ENCODE data around the gene SLC16A1. TPM values are rescaled to one million over a fixed set of nuclear protein-coding genes. Genes with fewer than 3 reads are reported as not detected.
A peak's percentile ranks its signal among the peaks of the same experiment; 100 is the strongest.

The SLC16A1 gene
- total and polyA plus RNA-seq, 10 of the 15 experiments (the other 5 are each of a cell fraction or from before 2014, with no cell fraction given): 39.0 to 106 (median 65.8) TPM

DNA sequence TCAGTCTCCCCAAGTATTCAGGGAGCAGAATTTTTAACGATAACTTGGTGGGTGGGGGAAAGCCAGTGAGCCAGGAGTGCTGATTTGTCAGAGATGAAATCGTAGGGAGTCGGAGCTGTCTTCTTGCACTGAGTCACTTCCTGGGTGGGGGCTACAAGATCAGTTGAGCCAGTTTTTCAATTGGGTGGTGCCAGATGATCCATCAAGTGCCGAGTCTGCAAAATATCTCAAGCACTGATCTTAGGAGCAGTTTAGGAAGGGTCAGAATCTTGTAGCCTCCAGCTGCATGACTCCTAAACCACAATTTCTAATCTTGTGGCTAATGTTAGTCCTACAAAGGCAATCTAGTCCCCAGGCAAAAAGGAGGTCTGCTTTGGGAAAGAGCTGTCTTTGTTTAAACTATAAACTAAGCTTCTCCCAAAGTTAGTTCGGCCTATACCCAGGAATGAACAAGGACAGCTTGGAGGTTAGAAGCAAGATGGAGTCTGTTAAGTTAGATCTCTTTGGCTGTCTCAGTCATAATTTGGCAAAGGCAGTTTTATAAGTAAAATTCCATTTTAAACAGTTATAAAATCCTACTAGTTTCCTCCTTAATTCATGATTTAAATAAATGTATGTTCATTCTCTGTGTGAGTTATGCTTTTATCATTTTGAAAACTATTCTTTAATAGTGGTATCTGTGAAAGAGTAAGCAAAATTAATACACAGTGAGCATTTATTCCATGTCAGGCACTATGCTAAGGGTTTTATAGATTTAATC is 51.7 kb downstream of the SLC16A1 start:
- ATAC-seq (no peak), FAIRE-seq (no peak), DNase-seq (ENCODE audit: low read depth, low spot score) (no peak)
- WGBS (ENCODE audit: insufficient coverage, insufficient replicate concordance, low lambda C conversion rate, missing lambda C conversion rate): 38% methylated on average over 5 of the region's 5 CpGs
- ChIA-PET POLR2A (no interaction called here), SMC1A (ENCODE audit: uncharacterized antibody, unreplicated experiment) (interaction anchor here (0.6 to 1.4 kb wide), 5 partner anchors 11 to 138 kb away, joined by 3 to 4 read pairs (median 3); no protein-coding TSS in a partner anchor), CTCF (interaction anchor here (0.9 to 1.9 kb wide), 5 partner anchors 11 to 168 kb away, joined by 3 to 7 read pairs (median 5); partner anchors contain the start of gene LRIG2), RAD21 (ENCODE audit: unreplicated experiment) (interaction anchor here (1.2 kb wide), 2 partner anchors 33 to 52 kb away, joined by 3 to 4 read pairs; partner anchors contain the start of gene SLC16A1)
- Histone ChIP-seq H3K4me3 (no peak overlapping the region), H3K4me2 (ENCODE audit: control insufficient read depth, insufficient read depth) (no peak overlapping the region), H3K36me3 (ENCODE audit: control insufficient read depth in 2 of 2, insufficient read depth in 2 of 2, low read length in 1 of 2) (no peaks in the 10 kb centered on the region), H3K9ac (ENCODE audit: control insufficient read depth, insufficient read depth, low read length) (no peak overlapping the region), H4K20me1 (ENCODE audit: control insufficient read depth, insufficient read depth) (no peaks in the 10 kb centered on the region), H3K27me3 (replicated peaks in 1 of 2; ENCODE audit: control insufficient read depth in 2 of 2, insufficient read depth in 2 of 2, low read length in 1 of 2) (no peaks in the 10 kb centered on the region), H2AFZ (ENCODE audit: control insufficient read depth, low read depth, low read length) (no peak overlapping the region), H3K9me3 (replicated peaks; ENCODE audit: control insufficient read depth, insufficient read depth, low read length) (no peaks in the 10 kb centered on the region), H3K27ac (ENCODE audit: control insufficient read depth, insufficient read depth) (no peak overlapping the region), H3K79me2 (ENCODE audit: control insufficient read depth, insufficient read depth, low read length) (no peaks in the 10 kb centered on the region), H3K4me1 (ENCODE audit: control insufficient read depth, insufficient read depth, low read length) (no peaks in the 10 kb centered on the region)
- in situ Hi-C loops (cut with MboI): no loop called here
- intact Hi-C loops (cut with micrococcal nuclease; ENCODE audit: unreplicated experiment): no loop called here
- BruUV-seq (replicated peaks): no TSS peak
- TF ChIP-seq CREB1 (IDR thresholded peaks at IDR 0.05; ENCODE audit: low read depth) (no peak), CBX3 (IDR thresholded peaks at IDR 0.05; ENCODE audit: borderline replicate concordance, low read depth) (no peak), JUNB (IDR thresholded peaks at IDR 0.05) (peak; percentile 39; the same call in 1 of the 2 replicates), GATAD2B (conservative IDR thresholded peaks at IDR 0.05; ENCODE audit: low read depth) (no peak), ZNF217 (IDR thresholded peaks at IDR 0.05) (no peak), MEF2B (IDR thresholded peaks at IDR 0.05; ENCODE audit: partially characterized antibody, poor library complexity, severe bottlenecking) (no peak)

DNA sequence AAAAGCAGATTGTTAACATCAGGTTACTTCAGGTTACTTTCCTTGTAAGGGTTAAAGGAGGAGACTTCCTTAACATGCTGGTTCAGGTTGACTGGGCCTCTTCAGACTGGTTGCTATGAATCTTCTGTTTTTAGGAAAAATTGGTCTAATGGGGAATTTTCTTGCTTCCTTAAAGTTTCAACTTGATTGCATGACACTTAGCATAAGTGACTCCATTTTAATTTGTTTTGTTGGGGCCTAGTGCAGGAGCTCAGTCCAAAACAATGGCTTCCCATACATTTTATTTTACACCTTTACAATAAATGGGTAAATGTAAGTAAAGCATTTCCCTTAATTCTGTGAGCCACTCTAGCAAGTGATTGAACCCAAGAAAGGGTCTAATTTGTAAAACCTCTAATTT is 53.8 kb downstream of the SLC16A1 start:
- ChIA-PET RAD21 (ENCODE audit: unreplicated experiment) (interaction anchor here (0.6 kb wide), 1 partner anchor 329 kb away, joined by 3 read pairs; no protein-coding TSS in a partner anchor), POLR2A (interaction anchor here (0.6 to 1.4 kb wide), 4 partner anchors 9 to 917 kb away, joined by 3 to 6 read pairs (median 4); no protein-coding TSS in a partner anchor), CTCF (interaction anchor here (1.2 to 2.5 kb wide), 3 partner anchors 140 to 632 kb away, joined by 3 to 9 read pairs (median 6); partner anchors contain the start of gene LRIG2), SMC1A (ENCODE audit: uncharacterized antibody, unreplicated experiment) (interaction anchor here (1.1 kb wide), 1 partner anchor 9 kb away, joined by 3 read pairs; no protein-coding TSS in a partner anchor)
- ATAC-seq (no peak), DNase-seq (ENCODE audit: low read depth, low spot score) (no peak), FAIRE-seq (no peak)
- Histone ChIP-seq H3K27me3 (replicated peaks in 1 of 2; ENCODE audit: control insufficient read depth in 2 of 2, insufficient read depth in 2 of 2, low read length in 1 of 2) (no peaks in the 10 kb centered on the region), H3K9me3 (replicated peaks; ENCODE audit: control insufficient read depth, insufficient read depth, low read length) (no peaks in the 10 kb centered on the region), H3K79me2 (ENCODE audit: control insufficient read depth, insufficient read depth, low read length) (no peaks in the 10 kb centered on the region), H3K4me1 (ENCODE audit: control insufficient read depth, insufficient read depth, low read length) (no peaks in the 10 kb centered on the region), H3K4me3 (no peak overlapping the region), H2AFZ (ENCODE audit: control insufficient read depth, low read depth, low read length) (no peak overlapping the region), H3K4me2 (ENCODE audit: control insufficient read depth, insufficient read depth) (no peak overlapping the region), H3K9ac (ENCODE audit: control insufficient read depth, insufficient read depth, low read length) (no peak overlapping the region), H3K27ac (ENCODE audit: control insufficient read depth, insufficient read depth) (no peak overlapping the region), H3K36me3 (ENCODE audit: control insufficient read depth in 2 of 2, insufficient read depth in 2 of 2, low read length in 1 of 2) (no peaks in the 10 kb centered on the region), H4K20me1 (ENCODE audit: control insufficient read depth, insufficient read depth) (no peaks in the 10 kb centered on the region)
- in situ Hi-C loops (cut with MboI) (no loop called here), intact Hi-C loops (cut with micrococcal nuclease; ENCODE audit: unreplicated experiment) (no loop called here)
- TF ChIP-seq, protein P1, sequence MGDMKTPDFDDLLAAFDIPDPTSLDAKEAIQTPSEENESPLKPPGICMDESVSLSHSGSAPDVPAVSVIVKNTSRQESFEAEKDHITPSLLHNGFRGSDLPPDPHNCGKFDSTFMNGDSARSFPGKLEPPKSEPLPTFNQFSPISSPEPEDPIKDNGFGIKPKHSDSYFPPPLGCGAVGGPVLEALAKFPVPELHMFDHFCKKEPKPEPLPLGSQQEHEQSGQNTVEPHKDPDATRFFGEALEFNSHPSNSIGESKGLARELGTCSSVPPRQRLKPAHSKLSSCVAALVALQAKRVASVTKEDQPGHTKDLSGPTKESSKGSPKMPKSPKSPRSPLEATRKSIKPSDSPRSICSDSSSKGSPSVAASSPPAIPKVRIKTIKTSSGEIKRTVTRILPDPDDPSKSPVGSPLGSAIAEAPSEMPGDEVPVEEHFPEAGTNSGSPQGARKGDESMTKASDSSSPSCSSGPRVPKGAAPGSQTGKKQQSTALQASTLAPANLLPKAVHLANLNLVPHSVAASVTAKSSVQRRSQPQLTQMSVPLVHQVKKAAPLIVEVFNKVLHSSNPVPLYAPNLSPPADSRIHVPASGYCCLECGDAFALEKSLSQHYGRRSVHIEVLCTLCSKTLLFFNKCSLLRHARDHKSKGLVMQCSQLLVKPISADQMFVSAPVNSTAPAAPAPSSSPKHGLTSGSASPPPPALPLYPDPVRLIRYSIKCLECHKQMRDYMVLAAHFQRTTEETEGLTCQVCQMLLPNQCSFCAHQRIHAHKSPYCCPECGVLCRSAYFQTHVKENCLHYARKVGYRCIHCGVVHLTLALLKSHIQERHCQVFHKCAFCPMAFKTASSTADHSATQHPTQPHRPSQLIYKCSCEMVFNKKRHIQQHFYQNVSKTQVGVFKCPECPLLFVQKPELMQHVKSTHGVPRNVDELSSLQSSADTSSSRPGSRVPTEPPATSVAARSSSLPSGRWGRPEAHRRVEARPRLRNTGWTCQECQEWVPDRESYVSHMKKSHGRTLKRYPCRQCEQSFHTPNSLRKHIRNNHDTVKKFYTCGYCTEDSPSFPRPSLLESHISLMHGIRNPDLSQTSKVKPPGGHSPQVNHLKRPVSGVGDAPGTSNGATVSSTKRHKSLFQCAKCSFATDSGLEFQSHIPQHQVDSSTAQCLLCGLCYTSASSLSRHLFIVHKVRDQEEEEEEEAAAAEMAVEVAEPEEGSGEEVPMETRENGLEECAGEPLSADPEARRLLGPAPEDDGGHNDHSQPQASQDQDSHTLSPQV (IDR thresholded peaks at IDR 0.05): 0 out of 2 replicates have a peak, but pooled peaks have one; percentile 32
- TF ChIP-seq, protein P2, sequence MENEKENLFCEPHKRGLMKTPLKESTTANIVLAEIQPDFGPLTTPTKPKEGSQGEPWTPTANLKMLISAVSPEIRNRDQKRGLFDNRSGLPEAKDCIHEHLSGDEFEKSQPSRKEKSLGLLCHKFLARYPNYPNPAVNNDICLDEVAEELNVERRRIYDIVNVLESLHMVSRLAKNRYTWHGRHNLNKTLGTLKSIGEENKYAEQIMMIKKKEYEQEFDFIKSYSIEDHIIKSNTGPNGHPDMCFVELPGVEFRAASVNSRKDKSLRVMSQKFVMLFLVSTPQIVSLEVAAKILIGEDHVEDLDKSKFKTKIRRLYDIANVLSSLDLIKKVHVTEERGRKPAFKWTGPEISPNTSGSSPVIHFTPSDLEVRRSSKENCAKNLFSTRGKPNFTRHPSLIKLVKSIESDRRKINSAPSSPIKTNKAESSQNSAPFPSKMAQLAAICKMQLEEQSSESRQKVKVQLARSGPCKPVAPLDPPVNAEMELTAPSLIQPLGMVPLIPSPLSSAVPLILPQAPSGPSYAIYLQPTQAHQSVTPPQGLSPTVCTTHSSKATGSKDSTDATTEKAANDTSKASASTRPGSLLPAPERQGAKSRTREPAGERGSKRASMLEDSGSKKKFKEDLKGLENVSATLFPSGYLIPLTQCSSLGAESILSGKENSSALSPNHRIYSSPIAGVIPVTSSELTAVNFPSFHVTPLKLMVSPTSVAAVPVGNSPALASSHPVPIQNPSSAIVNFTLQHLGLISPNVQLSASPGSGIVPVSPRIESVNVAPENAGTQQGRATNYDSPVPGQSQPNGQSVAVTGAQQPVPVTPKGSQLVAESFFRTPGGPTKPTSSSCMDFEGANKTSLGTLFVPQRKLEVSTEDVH (IDR thresholded peaks at IDR 0.05; ENCODE audit: low read depth, partially characterized antibody): no peak
- TF ChIP-seq EGR1 (IDR thresholded peaks at IDR 0.05; ENCODE audit: borderline replicate concordance in 1 of 2, low read depth in 2 of 2, low read length in 2 of 2): no peak
- no TSS peak for BruUV-seq (replicated peaks)
